HCT116 (cell line): ENCODE data around the gene POLA1. TPM values are rescaled to one million over a fixed set of nuclear protein-coding genes. Genes with fewer than 3 reads are reported as not detected.

Experiments
- ATAC-seq: fragments of 200-7000 bp; cut with Tn5 transposase; 2 replicates; pipeline ENCODE4 v1.9.1; 2020; ENCODE audit warnings: mild to moderate bottlenecking, moderate library complexity
- BruUV-seq: library from RNA; stranded (reverse); fragments of 400-500 nt; replicated peaks from 2 replicates; lab custom pipeline; 2021; lab: Mats Ljungman, UMichigan
- CTCF ChIA-PET: fragments of 300-600 bp; sonication (Branson Sonifier 250); formaldehyde crosslinking; loops from one replicate; lab custom pipeline; 2021; ENCODE audit warnings: antibody characterized with exemption; lab: Charles Lee
- POLR2A ChIA-PET: fragments of 300-600, 350-600 bp; sonication (Branson Sonifier 250); formaldehyde crosslinking; loops from one replicate; lab custom pipeline; 2021; ENCODE audit warnings: antibody characterized with exemption; lab: Charles Lee
- RAD21 ChIA-PET, 2 experiments: fragments of 300-600 bp; sonication (Branson Sonifier 250); formaldehyde crosslinking; loops; one replicate each; lab custom pipeline; 2023; ENCODE audit warnings: low total read pairs in 2 of 2; ENCODE audit not compliant: uncharacterized antibody in 2 of 2, unreplicated experiment in 2 of 2, low non-redundant PET in 1 of 2; lab: Charles Lee
- DNase-seq: peaks from one replicate; pipeline ENCODE4 v3.0.0-alpha.2; 2010; ENCODE audit warnings: low read depth, low spot score
- H2AFZ ChIP-seq: fragments of 200-600 bp; shearing (Covaris generic), sonication (generic); 2 replicates; pipeline ENCODE4 v1.6.1; 2017; ENCODE audit warnings: low read depth, mixed run types, mixed read lengths, antibody characterized with exemption, low read length; ENCODE audit not compliant: poor library complexity, severe bottlenecking
- H3K27ac ChIP-seq: 2 replicates; pipeline ENCODE4 v1.5.1; 2012; ENCODE audit warnings: low read depth, low read length
- H3K27me3 ChIP-seq: fragments of 200-600 bp; sonication (generic); 2 replicates; pipeline ENCODE4 v1.6.1; 2016; ENCODE audit warnings: mixed run types, low read length, mixed read lengths; ENCODE audit not compliant: insufficient read depth
- H3K36me3 ChIP-seq, 2 experiments: fragments of 200-500 bp in 1 of 2; fragments of 200-600 bp in 1 of 2; sonication (Bioruptor generic) in 1 of 2; sonication (generic) in 1 of 2; 2 replicates each; pipeline versions ENCODE4 v1.5.1 to v1.6.1; 2014 to 2016; ENCODE audit warnings: low read length in 2 of 2, inconsistent platforms in 1 of 2, mixed read lengths in 1 of 2, mixed run types in 1 of 2; ENCODE audit not compliant: insufficient read depth in 2 of 2, control insufficient read depth in 1 of 2
- H3K4me1 ChIP-seq, 2 experiments: fragments of 200-600 bp in 1 of 2; sonication (generic) in 1 of 2; 2 replicates each; pipeline versions ENCODE4 v1.5.1 to v1.6.1; 2012 to 2017; ENCODE audit warnings: low read length in 2 of 2, inconsistent platforms in 1 of 2, mild to moderate bottlenecking in 1 of 2, mixed read lengths in 1 of 2, mixed run types in 1 of 2, moderate library complexity in 1 of 2; ENCODE audit not compliant: insufficient read depth in 2 of 2, control insufficient read depth in 1 of 2
- H3K4me2 ChIP-seq: fragments of 200-600 bp; sonication (generic); 2 replicates; pipeline ENCODE4 v1.6.1; 2017; ENCODE audit warnings: mixed run types, low read length, mixed read lengths
- H3K4me3 ChIP-seq, 2 experiments: fragments of 200-600 bp in 1 of 2; sonication (generic) in 1 of 2; replicated peaks in 1 of 2; 2 replicates each; pipeline ENCODE4 v1.5.1; 2011 to 2016; ENCODE audit warnings: low read length in 2 of 2, control low read depth in 1 of 2, low read depth in 1 of 2, mild to moderate bottlenecking in 1 of 2, mixed read lengths in 1 of 2, mixed run types in 1 of 2
- H3K79me2 ChIP-seq: fragments of 200-600 bp; sonication (generic); 2 replicates; pipeline ENCODE4 v1.6.1; 2017; ENCODE audit warnings: mild to moderate bottlenecking, mixed run types, low read length, moderate library complexity, mixed read lengths; ENCODE audit not compliant: insufficient read depth
- H3K9ac ChIP-seq: fragments of 200-600 bp; sonication (generic); 2 replicates; pipeline ENCODE4 v1.6.1; 2016; ENCODE audit warnings: low read length, mixed read lengths
- H3K9me2 ChIP-seq: fragments of 200-600 bp; sonication (generic), shearing (Covaris generic); 2 replicates; pipeline ENCODE4 v1.6.1; 2017; ENCODE audit warnings: mixed run types, mild to moderate bottlenecking, moderate library complexity; ENCODE audit not compliant: insufficient read depth
- H3K9me3 ChIP-seq, 2 experiments: fragments of 200-500 bp in 1 of 2; fragments of 200-600 bp in 1 of 2; sonication (Bioruptor generic) in 1 of 2; sonication (generic) in 1 of 2; 2 replicates each; pipeline ENCODE4 v1.6.1; 2014 to 2017; ENCODE audit warnings: low read length in 2 of 2, mixed read lengths in 2 of 2, inconsistent platforms in 1 of 2, low read depth in 1 of 2, mild to moderate bottlenecking in 1 of 2, mixed run types in 1 of 2, moderate library complexity in 1 of 2; ENCODE audit not compliant: control insufficient read depth in 1 of 2, insufficient read depth in 1 of 2
- H4K20me1 ChIP-seq: fragments of 200-600 bp; sonication (generic), shearing (Covaris generic); 2 replicates; pipeline ENCODE4 v1.6.1; 2017; ENCODE audit warnings: mixed run types, mild to moderate bottlenecking, moderate library complexity; ENCODE audit not compliant: insufficient read depth
- CBX3 ChIP-seq: IDR thresholded peaks from 2 replicates; pipeline ENCODE4 v1.6.1; 2012; ENCODE audit warnings: low read depth
- CEBPB ChIP-seq: IDR thresholded peaks from 2 replicates; pipeline ENCODE4 v1.6.1; 2012; ENCODE audit warnings: low read depth
- CTCF ChIP-seq, 3 experiments: fragments of 200-600 bp in 1 of 3; sonication (generic) in 1 of 3; IDR thresholded peaks in 2 of 3; conservative IDR thresholded peaks in 1 of 3; 2 replicates each; pipeline ENCODE4 v1.5.1; 2012 to 2017; ENCODE audit warnings: low read depth in 2 of 3, low read length in 2 of 3, antibody characterized with exemption in 1 of 3, borderline replicate concordance in 1 of 3, control low read depth in 1 of 3, mild to moderate bottlenecking in 1 of 3, mixed read lengths in 1 of 3, mixed run types in 1 of 3, moderate library complexity in 1 of 3; ENCODE audit not compliant: insufficient read depth in 1 of 3
- EGR1 ChIP-seq: IDR thresholded peaks from 2 replicates; pipeline ENCODE4 v1.6.1; 2012; ENCODE audit warnings: low read depth
- ELF1 ChIP-seq: IDR thresholded peaks from 2 replicates; pipeline ENCODE4 v1.6.1; 2012; ENCODE audit warnings: low read depth, borderline replicate concordance
- EZH2 ChIP-seq: fragments of 200-600 bp; sonication (generic); IDR thresholded peaks from 2 replicates; pipeline ENCODE4 v1.6.1; 2017; ENCODE audit warnings: antibody characterized with exemption, mixed run types
- JUND ChIP-seq: IDR thresholded peaks from 2 replicates; pipeline ENCODE4 v1.6.1; 2012
- MAX ChIP-seq: IDR thresholded peaks from 2 replicates; pipeline ENCODE4 v1.6.1; 2012
- POLR2A ChIP-seq: IDR thresholded peaks from 2 replicates; pipeline ENCODE4 v1.7.0; 2011; ENCODE audit warnings: borderline replicate concordance; ENCODE audit not compliant: insufficient read depth, insufficient read length; ENCODE audit errors: extremely low read depth
- REST ChIP-seq: IDR thresholded peaks from 2 replicates; pipeline ENCODE4 v1.6.1; 2012; ENCODE audit warnings: low read depth
- SRF ChIP-seq: IDR thresholded peaks from 2 replicates; pipeline ENCODE4 v1.6.1; 2012; ENCODE audit warnings: low read depth
- ZNF274 ChIP-seq: fragments of 200-500 bp; sonication (Bioruptor generic); IDR thresholded peaks from 2 replicates; pipeline ENCODE4 v1.6.1; 2014; ENCODE audit warnings: mild to moderate bottlenecking, low read depth, low read length, inconsistent platforms
- intact Hi-C: fragments of 100-400 bp; cut with micrococcal nuclease; formaldehyde crosslinking; loops from 2 replicates; pipeline ENCODE4 v1.10.0; 2022
- total RNA-seq: library from RNA; stranded (reverse); gene quantifications from one replicate; pipeline ENCODE4 v1.2.1, GENCODE V29; 2021; ENCODE audit not compliant: unreplicated experiment

POLA1 gene
- total RNA-seq, 1 experiment from 2014 or later = 27.0 TPM

GRCh38 chrX:24668111-24668510 is 25.6 kb upstream of the POLA1 start:
- no peaks in the 10 kb centered on the region for H3K36me3 ChIP-seq
- H3K9me2 ChIP-seq = no peaks in the 10 kb centered on the region
- H3K27ac ChIP-seq = no peak overlapping the region
- ChIA-PET RAD21 (no interaction called here), POLR2A (no interaction called here), CTCF (no interaction called here)
- no peaks in the 10 kb centered on the region for H3K27me3 ChIP-seq
- no peaks in the 10 kb centered on the region for H3K79me2 ChIP-seq
- no peak overlapping the region for H3K9ac ChIP-seq
- no TSS peak for BruUV-seq
- no peak for ATAC-seq
- H3K4me2 ChIP-seq = no peak overlapping the region
- no peaks in the 10 kb centered on the region for H4K20me1 ChIP-seq
- no peaks in the 10 kb centered on the region for H3K4me1 ChIP-seq
- intact Hi-C loops = no loop called here
- no peak overlapping the region for H2AFZ ChIP-seq
- DNase-seq = no peak
- no peaks in the 10 kb centered on the region for H3K9me3 ChIP-seq
- H3K4me3 ChIP-seq = no peak overlapping the region
- no peak for TF ChIP-seq ELF1
- TF ChIP-seq CBX3 = no peak

- TF ChIP-seq REST (no peak), MAX (no peak), ZNF274 (no peak), CTCF (IDR thresholded peaks at IDR 0.05 in 2 of 3, conservative IDR thresholded peaks at IDR 0.05 in 1 of 3; ENCODE audit: borderline replicate concordance in 1 of 3, insufficient read depth in 1 of 3, low read depth in 2 of 3, low read length in 2 of 3) (no peak), EZH2 (no peak), POLR2A (no peak), JUND (no peak), SRF (no peak), EGR1 (no peak), CEBPB (no peak)
- no TSS peak for BruUV-seq
- H3K9me3 ChIP-seq = no peaks in the 10 kb centered on the region
- no peak overlapping the region for H3K9ac ChIP-seq
- no peaks in the 10 kb centered on the region for H4K20me1 ChIP-seq
- CTCF ChIA-PET = no interaction called here
- no peaks in the 10 kb centered on the region for H3K4me1 ChIP-seq
- POLR2A ChIA-PET = no interaction called here
- RAD21 ChIA-PET = no interaction called here
- intact Hi-C loops = no loop called here
- H3K27me3 ChIP-seq = no peaks in the 10 kb centered on the region
- no peak overlapping the region for H3K4me3 ChIP-seq
- no peaks in the 10 kb centered on the region for H3K79me2 ChIP-seq
- no peak overlapping the region for H2AFZ ChIP-seq
- DNase-seq (no peak), ATAC-seq (no peak)
- H3K4me2 ChIP-seq = no peak overlapping the region
- no peaks in the 10 kb centered on the region for H3K9me2 ChIP-seq
- H3K36me3 ChIP-seq = no peaks in the 10 kb centered on the region
- H3K27ac ChIP-seq = no peak overlapping the region
Measured at GRCh38 chrX:24672701-24673190, 21.0 kb upstream of the POLA1 start.
